ENCODE results near the gene TMEM179. TPM values are rescaled to one million over a fixed set of nuclear protein-coding genes. Genes with fewer than 3 reads are reported as not detected.

TMEM179 gene
- total and polyA plus RNA-seq, 2 of the 8 experiments (the other 6 are each of a cell fraction or from before 2014, with no cell fraction given) = 2.9 to 4.0 TPM

GRCh38 chr14:104611881-104612280, 7.3 kb upstream of the TMEM179 start:
- FAIRE-seq (no peak), DNase-seq (ENCODE audit: low read depth in 1 of 2, low spot score in 2 of 2) (no peak)
- Histone ChIP-seq H3K79me1 (ENCODE audit: low read depth, low read length) (no peaks in the 10 kb centered on the region), H3K27me3 (replicated peaks in 1 of 4; ENCODE audit: control insufficient read depth in 3 of 4, extremely low read depth in 1 of 4, insufficient read depth in 3 of 4, low read length in 3 of 4) (peaks cover 0 to 5% (median under 1%) of the 10 kb centered on the region in 4 experiments; a peak in 2 of 7 replicates), H3K4me1 (replicated peaks in 1 of 4; ENCODE audit: control insufficient read depth in 3 of 4, insufficient read depth in 4 of 4, low read length in 3 of 4) (no peaks in the 10 kb centered on the region), H3K4ac (replicated peaks; ENCODE audit: insufficient read length, low read depth, low read length) (no peak overlapping the region), H3K14ac (ENCODE audit: insufficient read length) (no peak overlapping the region), H4K20me1 (replicated peaks in 1 of 2; ENCODE audit: control insufficient read depth in 1 of 2, insufficient read depth in 2 of 2, low read length in 2 of 2) (no peaks in the 10 kb centered on the region), H3K27ac (ENCODE audit: low read depth, low read length) (no peak overlapping the region), H2BK12ac (ENCODE audit: low read depth, low read length) (no peak overlapping the region), H4K5ac (ENCODE audit: insufficient read length, low read depth, low read length) (no peak overlapping the region), H3K56ac (replicated peaks; ENCODE audit: insufficient read length, low read depth, low read length) (no peak overlapping the region), H3K23me2 (ENCODE audit: low read depth, low read length) (peaks cover 6% of the 10 kb centered on the region; the same call in 1 of the 2 replicates), H4K8ac (ENCODE audit: extremely low read depth, insufficient read depth, low read length) (no peak overlapping the region), H4K91ac (replicated peaks; ENCODE audit: insufficient read length, low read length) (no peak overlapping the region), H3K4me3 (ENCODE audit: extremely low read depth in 1 of 4, insufficient read depth in 2 of 4, low read depth in 3 of 4, low read length in 4 of 4) (no peak overlapping the region), H3K23ac (ENCODE audit: insufficient read length) (no peak overlapping the region), H3K18ac (ENCODE audit: extremely low read depth, low read length) (no peak overlapping the region), H2AFZ (ENCODE audit: low read length) (no peak overlapping the region), H3K36me3 (ENCODE audit: control insufficient read depth in 2 of 4, insufficient read depth in 4 of 4, low read length in 3 of 4) (no peaks in the 10 kb centered on the region), H2BK20ac (ENCODE audit: low read length) (no peak overlapping the region), H2BK120ac (replicated peaks; ENCODE audit: low read depth, low read length) (no peak overlapping the region), H3K9me3 (ENCODE audit: insufficient read depth in 2 of 2, low read depth in 1 of 2, low read length in 1 of 2) (no peaks in the 10 kb centered on the region), H2BK5ac (ENCODE audit: low read depth, low read length) (no peak overlapping the region), H2AK5ac (ENCODE audit: low read depth, low read length) (no peak overlapping the region), H2BK15ac (ENCODE audit: low read length) (no peak overlapping the region), H3K4me2 (ENCODE audit: insufficient read depth in 1 of 2, low read depth in 2 of 2, low read length in 2 of 2) (no peak overlapping the region), H3K9ac (replicated peaks in 1 of 4; ENCODE audit: extremely low read depth in 1 of 4, low read depth in 3 of 4, low read length in 3 of 4) (no peak overlapping the region), H3K79me2 (ENCODE audit: control insufficient read depth in 1 of 2, insufficient read depth in 2 of 2, low read length in 2 of 2) (no peaks in the 10 kb centered on the region)
- ChIA-PET POLR2A (ENCODE audit: partially characterized antibody) (no interaction called here), CTCF (ENCODE audit: partially characterized antibody) (no interaction called here)
- TF ChIP-seq FOSL1 (IDR thresholded peaks at IDR 0.05; ENCODE audit: insufficient read depth, low read depth, low read length) (no peak), CBX5 (IDR thresholded peaks at IDR 0.05; ENCODE audit: low read depth, low read length) (no peak), EP300 (IDR thresholded peaks at IDR 0.05; ENCODE audit: borderline replicate concordance in 1 of 2, low read depth in 2 of 2, low read length in 2 of 2) (no peak), JUN (IDR thresholded peaks at IDR 0.05; ENCODE audit: low read depth, low read length) (no peak), SIX5 (IDR thresholded peaks at IDR 0.05; ENCODE audit: low read depth, low read length) (no peak), SAP30 (IDR thresholded peaks at IDR 0.05; ENCODE audit: insufficient read depth, insufficient replicate concordance, low read length) (no peak), CEBPB (IDR thresholded peaks at IDR 0.05; ENCODE audit: low read depth, low read length) (no peak), ZNF274 (IDR thresholded peaks at IDR 0.05; ENCODE audit: borderline replicate concordance, extremely low read depth, low read length) (no peak), SP1 (IDR thresholded peaks at IDR 0.05; ENCODE audit: low read depth, low read length) (no peak), RNF2 (IDR thresholded peaks at IDR 0.05; ENCODE audit: borderline replicate concordance, low read depth, low read length, missing control alignments, poor library complexity, severe bottlenecking) (no peak), POLR2A (IDR thresholded peaks at IDR 0.05; ENCODE audit: control extremely low read depth in 1 of 2, low read depth in 2 of 2, low read length in 2 of 2) (no peak), POU5F1 (IDR thresholded peaks at IDR 0.05; ENCODE audit: low read depth, low read length) (no peak), NRF1 (IDR thresholded peaks at IDR 0.05; ENCODE audit: low read depth, low read length) (no peak), SP4 (IDR thresholded peaks at IDR 0.05; ENCODE audit: low read length) (no peak)
- WGBS, 2 experiments (ENCODE audit: extremely low coverage in 1 of 2, insufficient coverage in 1 of 2, insufficient read length in 1 of 2, insufficient replicate concordance in 2 of 2, low coverage in 1 of 2, low lambda C conversion rate in 2 of 2, missing lambda C conversion rate in 1 of 2) = 78% methylated on average over 8 of the region's 8 CpGs; no CpG with 5 or more reads in 1 of the 2 experiments

Measured in H1 (cell line).